NCI-H2196 treated with DMSO at 0.1 percent for 48 hours (cell line): Measurements from ENCODE around the gene UMODL1.

ENCODE experiments used
- DNase-seq: peaks from one replicate; lab custom pipeline; 2025; ENCODE audit not compliant: unreplicated experiment; lab: John Stamatoyannopoulos, UW

UMODL1 gene

GRCh38 chr21:42145569-42146272 lies 74.6 kb downstream of the UMODL1 start:
- peak; percentile 66 for DNase-seq

- no peak for DNase-seq
These were observed 75.2 kb downstream of the UMODL1 start for GRCh38 chr21:42146273-42146805.

DNA sequence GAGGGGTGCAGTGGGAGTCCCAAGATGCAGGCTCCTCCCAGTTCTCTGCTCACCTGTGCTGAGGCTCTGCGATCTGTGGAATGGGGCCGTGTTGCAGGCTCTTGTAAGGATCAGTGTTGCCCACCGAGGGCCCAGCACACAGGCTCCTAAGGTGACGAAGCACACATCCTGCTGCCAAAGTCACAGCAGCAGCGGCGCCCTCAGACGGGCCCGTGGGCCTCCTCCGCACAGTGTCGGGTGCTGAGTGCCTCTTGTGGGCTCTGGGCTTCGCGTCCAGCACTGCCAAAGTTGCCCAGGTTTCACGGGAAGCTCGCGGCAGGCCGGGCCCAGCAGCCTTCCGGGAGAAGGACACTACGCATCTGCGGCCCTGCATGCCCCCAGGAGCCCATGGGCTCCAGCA lies 75.7 kb downstream of the UMODL1 start:
- DNase-seq: no peak

GRCh38 chr21:42147386-42148020 lies 76.4 kb downstream of the UMODL1 start:
- no peak for DNase-seq

DNA sequence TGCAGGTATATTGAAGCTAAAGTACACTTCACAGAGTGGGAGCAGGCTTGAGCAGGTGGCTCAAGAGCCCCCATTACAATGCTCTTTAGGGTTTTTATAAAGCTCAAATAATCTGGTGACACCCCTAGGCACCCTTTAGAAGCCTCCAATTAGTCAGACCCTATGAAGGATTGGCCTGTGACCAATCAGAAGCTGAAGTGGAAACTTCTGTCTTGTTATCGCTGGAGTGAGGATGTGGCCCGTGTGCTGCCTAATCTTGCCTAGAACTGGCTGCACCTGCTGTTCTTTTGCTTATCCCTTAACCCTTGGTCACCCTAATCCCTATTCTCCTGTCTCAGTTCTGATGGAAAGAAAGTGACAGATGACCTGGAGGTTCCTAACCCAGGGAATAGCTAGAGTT lies 77.0 kb downstream of the UMODL1 start:
- DNase-seq: no peak

- DNase-seq: no peak
These were observed 77.5 kb downstream of the UMODL1 start for GRCh38 chr21:42148584-42148983.

GRCh38 chr21:42149656-42150473 lies 78.7 kb downstream of the UMODL1 start:
- no peak for DNase-seq

DNA sequence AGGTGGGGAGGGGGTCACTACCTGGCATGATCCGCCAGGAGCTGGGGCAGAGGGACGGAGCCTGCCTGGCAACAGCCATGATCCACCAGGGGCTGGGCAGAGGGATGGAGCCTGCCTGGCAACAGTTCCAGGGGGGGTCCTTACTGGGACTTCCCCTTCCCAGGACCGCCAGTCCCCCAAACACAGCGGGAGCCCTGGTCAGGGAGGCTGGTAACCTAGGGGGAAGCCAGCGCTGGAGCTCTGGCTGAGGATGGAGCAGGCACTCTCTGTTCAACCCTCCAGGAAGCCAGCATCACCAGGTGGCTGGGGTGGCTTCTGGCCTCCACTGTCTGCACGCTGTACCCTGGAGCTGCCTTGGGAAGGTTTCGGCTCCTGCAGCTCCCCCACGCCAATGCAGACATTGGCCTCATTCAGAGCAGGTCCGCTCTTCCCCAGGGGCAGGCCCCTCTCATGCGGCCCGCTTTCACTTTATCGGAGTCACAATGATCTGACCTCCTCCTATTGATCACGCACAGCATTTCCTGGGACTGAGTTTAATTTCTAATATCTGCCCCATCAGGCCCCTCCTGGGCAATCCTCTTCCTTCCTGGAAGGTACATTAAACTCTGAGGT lies 79.5 kb downstream of the UMODL1 start:
- DNase-seq: no peak

GRCh38 chr21:42151148-42151947 lies 80.2 kb downstream of the UMODL1 start:
- no peak for DNase-seq

GRCh38 chr21:42151948-42152220 lies 80.8 kb downstream of the UMODL1 start:
- no peak for DNase-seq

DNA sequence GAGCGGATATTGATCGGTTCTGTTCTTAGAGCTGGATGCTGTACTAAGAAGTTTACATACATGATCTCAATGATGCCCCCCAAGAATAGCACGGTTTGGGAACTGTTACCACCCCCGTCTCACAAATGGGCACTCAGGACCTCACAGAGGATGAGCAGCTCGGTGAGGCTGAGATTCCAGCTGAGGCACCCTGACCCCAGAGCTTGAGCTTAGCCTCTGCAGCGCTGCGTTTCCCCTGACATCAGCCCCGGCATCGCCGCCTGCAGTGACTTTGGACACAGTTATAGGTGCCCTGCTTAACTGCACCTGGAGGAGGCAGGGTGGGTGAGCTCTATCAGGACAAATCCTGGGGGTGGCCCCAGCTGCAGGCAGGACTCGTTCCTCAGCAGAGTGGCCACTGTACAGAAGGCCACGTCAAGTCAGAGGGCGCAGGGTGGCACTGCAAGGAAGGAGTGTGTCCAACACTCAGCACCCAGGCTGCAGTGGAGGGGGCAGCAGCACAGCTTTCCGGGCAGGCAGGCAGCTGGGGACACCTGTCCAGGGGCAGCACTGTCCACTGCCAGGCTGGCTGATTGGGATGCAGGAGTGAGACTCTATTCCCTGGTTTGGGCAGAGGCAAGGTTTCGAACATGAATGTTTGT lies 82.0 kb downstream of the UMODL1 start:
- DNase-seq: no peak

GRCh38 chr21:42153746-42154145 lies 82.6 kb downstream of the UMODL1 start:
- no peak for DNase-seq

DNA sequence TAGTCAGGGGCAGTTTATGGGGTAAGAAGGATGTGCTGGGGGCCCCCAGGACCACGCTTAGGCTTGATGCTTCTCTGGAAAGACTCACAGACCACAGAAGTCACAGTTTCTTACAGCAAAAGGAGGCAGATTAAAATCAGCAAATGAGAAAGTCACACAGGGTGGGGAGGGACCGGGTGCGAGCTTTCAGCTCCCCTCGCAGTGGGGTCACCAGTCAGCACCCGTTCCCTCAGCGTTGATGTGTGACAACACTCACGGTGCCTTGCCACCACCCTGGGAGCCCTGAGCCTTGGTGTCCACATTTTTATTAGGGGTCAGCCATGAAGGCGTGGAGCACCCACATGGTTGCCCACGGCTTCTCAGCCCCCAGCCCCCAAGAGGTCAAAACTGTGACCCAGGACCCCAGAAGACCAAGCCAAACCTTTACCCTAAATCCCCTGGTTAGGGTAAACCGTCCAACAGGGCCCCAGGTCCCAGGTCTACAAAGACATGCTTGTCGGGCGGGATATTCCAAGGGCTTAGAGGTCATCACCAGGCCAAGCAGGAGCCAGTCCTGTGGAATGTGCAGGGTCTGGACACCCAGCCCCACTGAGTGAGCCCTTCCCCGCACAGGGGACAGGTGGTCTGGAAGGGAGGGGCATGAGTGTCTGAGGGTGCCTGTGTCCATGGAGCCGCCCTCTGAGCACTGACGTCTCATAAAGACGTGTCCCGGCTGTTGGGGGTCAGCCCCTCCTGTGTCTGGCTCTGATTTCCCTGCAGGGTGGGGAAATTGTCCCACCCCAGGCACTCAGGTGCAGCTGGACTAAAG lies 83.3 kb downstream of the UMODL1 start:
- DNase-seq: no peak

DNA sequence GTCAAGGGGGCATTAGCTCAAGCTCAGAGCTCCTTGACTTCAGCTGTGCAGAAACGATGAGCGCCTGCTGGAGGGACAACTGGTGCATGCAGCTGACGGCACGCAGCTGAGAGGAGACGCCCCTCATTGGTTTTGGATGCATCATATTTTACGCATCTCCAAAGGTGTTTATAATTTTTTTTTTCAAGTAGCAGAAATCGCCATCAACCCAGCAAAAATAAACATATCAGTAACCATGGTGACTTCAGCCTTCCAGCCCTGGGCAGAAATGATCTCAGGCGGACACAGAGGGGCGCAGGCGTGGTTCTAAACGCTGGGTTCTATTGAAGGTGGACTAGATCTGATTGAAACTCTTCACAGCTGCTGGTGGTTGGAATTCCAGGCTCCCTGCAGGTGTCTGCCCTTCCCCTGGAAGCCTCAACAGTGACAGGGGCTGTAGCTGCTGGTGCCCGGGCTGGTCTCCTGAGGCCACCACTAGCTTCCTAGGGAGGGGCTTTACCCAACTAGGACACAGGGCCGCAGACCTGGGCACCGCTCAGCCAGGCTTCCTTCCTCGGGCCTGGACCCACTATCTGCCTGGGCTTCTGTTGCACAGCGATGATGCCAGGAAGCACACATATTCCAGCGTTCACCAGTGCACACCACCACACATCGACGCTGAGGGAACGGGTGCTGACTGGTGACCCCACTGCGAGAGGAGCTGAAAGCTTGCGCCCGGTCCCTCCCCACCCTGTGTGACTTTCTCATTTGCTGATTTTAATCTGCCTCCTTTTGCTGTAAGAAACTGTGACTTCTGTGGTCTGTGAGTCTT lies 84.1 kb downstream of the UMODL1 start:
- DNase-seq: no peak

- peak; percentile 10 for DNase-seq
These were observed 85.8 kb downstream of the UMODL1 start for GRCh38 chr21:42156690-42157605.

GRCh38 chr21:42157606-42158310 lies 86.6 kb downstream of the UMODL1 start:
- DNase-seq: no peak

DNA sequence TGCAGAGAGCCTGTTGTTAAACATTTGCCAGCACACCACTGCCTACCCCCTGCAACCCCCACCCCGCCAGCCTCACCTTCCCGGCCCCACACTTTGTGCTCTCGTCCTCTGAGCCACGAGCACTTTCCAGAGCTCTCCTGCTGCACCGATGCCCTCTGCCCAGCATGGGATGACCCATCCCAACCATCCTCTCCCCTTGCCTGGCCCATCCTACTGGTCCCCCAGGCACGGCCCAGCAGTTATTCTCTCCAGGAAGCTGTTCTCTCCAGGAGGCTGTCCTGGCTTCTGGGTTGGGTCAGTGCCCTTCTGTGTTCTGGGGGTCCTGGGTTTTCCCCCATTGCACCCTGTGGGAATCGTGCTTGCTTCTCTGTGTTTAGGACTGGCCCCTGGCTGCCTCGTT lies 87.7 kb downstream of the UMODL1 start:
- DNase-seq: no peak
